Frontal cortex (tissue), 4 donors: ENCODE measurements around the gene LCOR. TPM values are rescaled to one million over a fixed set of nuclear protein-coding genes. Genes with fewer than 3 reads are reported as not detected.
"Not testable (repeated sequence)": the region's sequence is repeated elsewhere in the genome, so short reads cannot be mapped to it uniquely, and the experiment has no call there.

Experiments used
- DNase-seq, 2 donors: peaks; one replicate each; pipeline ENCODE4 v3.0.0; 2012; ENCODE audit warnings: low spot score in 2 of 2
- FAIRE-seq: peaks from 2 replicates; lab custom pipeline; 2012; peaks lifted over from hg19 to GRCh38; lab: Jason Lieb, UNC
- total RNA-seq: library from RNA; depleted of rRNA; stranded (reverse); fragments of >200 nt; gene quantifications from one replicate; pipeline ENCODE4 v1.2.3, GENCODE V29; 2014
- donor health status: control.
- donor health status: control.
- donor health status: control.

LCOR gene
- total RNA-seq, 1 donor from 2014 or later, result 52.2 TPM

GRCh38 chr10:96921655-96922054 lies 89.6 kb downstream of the LCOR start:
- no peak for DNase-seq
- no peak for FAIRE-seq

- FAIRE-seq (no peak), DNase-seq (no peak)
Observed at GRCh38 chr10:96922978-96923948, 91.2 kb downstream of the LCOR start.

- DNase-seq (no peak), FAIRE-seq (peak; percentile 26)
Observed at GRCh38 chr10:96924861-96925260, 92.8 kb downstream of the LCOR start.

DNA sequence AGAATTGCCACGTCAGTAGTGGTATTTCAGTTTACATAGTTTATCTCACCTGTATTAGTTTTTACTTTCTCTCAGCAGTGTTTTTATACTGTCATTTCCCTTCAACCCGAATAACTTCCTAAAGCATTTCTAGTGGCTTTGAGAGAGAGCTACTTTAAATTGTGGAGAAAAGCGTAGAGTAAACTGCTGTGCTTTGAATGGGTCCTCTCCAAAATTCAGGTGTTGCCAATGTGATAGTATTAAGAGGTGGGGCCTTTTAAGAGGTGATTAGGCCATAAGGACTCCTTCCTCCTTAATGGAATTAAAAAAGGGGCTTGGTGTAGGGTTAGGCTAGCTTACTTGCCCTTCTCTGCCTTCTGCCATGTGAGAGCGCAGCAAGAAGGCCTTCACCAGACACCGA lies 98.4 kb downstream of the LCOR start:
- DNase-seq, result no peak
- no peak for FAIRE-seq

- no peak for DNase-seq
- no peak for FAIRE-seq
Observed at GRCh38 chr10:96935148-96935547, 103.0 kb downstream of the LCOR start.

- DNase-seq, result no peak
- FAIRE-seq, result no peak
Observed at GRCh38 chr10:96935810-96936209, 103.7 kb downstream of the LCOR start.

DNA sequence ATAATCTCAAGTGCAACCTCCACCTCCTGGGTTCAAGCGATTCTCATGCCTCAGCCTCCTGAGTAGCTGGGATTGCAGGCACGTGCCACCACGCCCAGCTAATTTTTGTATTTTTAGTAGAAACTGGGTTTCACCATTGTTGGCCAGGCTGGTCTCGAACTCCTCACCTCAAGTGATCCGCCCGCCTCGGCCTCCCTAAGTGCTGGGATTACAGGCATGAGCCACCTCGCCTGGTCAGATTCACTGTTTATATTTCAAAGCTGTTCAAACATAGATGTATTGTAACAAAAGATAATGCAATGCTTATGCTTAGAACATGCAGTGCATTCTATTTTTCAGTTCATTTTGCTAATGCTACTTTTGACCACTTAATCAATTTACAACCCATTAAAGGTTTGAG lies 111.1 kb downstream of the LCOR start:
- not testable (repeated sequence) for DNase-seq, FAIRE-seq

- FAIRE-seq (no peak), DNase-seq (no peak)
Observed at GRCh38 chr10:96947036-96947435, 114.9 kb downstream of the LCOR start.

GRCh38 chr10:96949039-96949683 lies 117.1 kb downstream of the LCOR start:
- FAIRE-seq (no peak), DNase-seq (no peak)

- FAIRE-seq, result no peak
- DNase-seq, result no peak
Observed at GRCh38 chr10:96951954-96952353, 119.9 kb downstream of the LCOR start.

DNA sequence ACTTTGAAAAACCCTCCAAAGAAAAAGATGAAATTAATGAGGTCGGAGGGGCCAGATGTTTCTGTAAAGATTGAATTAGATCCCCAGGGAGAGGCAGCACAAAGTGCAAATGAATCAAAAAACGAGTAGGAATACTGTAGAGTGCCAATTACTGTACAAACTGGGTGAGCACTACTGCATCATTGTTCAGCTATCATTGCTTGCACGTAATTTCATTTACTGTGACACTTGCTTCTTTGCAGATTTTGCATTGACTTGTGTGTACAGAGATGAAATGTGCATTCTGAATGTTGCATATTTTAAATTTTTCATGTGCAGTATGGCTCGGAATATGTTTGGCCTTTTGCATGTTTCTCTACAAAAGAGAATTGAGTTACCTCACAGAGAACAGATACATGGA lies 123.7 kb downstream of the LCOR start:
- FAIRE-seq (no peak), DNase-seq (no peak)

- DNase-seq, result no peak
- no peak for FAIRE-seq
Observed at GRCh38 chr10:96958071-96958470, 126.0 kb downstream of the LCOR start.

GRCh38 chr10:96959733-96960132 lies 127.6 kb downstream of the LCOR start:
- DNase-seq (no peak), FAIRE-seq (no peak)

DNA sequence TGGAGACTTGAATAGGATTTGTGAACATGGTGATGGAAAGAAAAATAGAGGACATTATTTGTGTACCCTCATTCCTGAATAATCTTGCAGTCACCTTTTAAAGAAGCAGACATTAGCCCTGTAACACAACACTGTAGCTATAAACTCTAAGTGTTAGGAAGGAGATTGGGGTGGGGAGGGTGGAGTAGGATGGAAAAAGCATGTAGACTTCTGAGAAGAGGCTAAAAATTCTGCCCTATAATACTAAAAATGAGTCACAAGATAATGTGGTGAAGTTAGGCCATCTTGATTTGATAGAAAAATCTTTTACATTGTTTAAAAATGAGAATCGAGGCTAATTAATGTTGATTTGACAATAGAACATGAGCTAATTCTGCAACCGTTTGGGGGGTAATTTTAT lies 128.8 kb downstream of the LCOR start:
- no peak for FAIRE-seq
- DNase-seq, result no peak

DNA sequence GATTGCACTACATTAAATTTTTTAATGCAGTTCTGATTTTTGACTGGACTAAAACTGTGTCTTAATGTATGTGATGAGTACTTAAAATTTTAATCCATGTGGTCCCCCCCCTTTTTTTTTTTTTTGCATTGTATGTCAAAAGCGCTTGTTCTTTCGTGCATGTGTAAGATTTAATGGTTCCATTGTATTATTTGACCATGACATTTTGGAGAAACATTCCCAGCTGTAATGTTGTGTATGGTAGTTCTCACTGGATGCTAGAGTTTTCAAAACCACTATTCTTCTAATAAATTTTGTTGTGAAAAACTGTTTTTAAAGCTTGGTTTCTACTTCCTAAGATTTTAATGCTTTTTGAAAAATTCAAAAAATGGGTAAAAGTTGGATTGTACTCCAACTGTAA lies 132.0 kb downstream of the LCOR start:
- DNase-seq, result no peak

DNA sequence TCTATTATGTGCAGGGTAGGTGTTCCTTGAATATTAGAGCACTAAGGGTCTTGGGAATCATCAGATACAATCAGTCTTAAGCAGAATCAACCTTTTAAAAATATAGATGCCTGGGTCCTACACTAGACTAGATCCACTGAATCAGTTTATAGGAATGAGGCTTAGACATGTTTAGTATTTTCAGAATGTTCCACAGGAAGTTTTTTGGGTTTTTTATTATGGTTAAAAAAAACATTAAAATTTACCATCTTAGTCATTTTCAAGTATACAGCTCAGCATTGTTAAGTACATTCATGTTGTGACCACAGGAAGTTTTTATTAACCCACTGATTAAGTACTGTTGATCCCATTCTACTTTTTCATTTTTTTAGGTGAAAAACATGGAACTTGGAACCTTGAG lies 135.7 kb downstream of the LCOR start:
- no peak for FAIRE-seq
- no peak for DNase-seq

More for the DNA sequence above, 132.0 kb downstream of the LCOR start:
- no peak for FAIRE-seq

- no peak for FAIRE-seq
- no peak for DNase-seq
Observed at GRCh38 chr10:96968682-96969423, 136.8 kb downstream of the LCOR start.

GRCh38 chr10:96971324-96971723 lies 139.2 kb downstream of the LCOR start:
- no peak for DNase-seq
- no peak for FAIRE-seq

- no peak for FAIRE-seq
Observed at GRCh38 chr10:96972264-96972663, 140.2 kb downstream of the LCOR start.

More at GRCh38 chr10:96972264-96972663, 140.2 kb downstream of the LCOR start:
- no peak for DNase-seq
